Left ventricle myocardium inferior (tissue), 1 donor: ENCODE data around the gene PRDM16. TPM values are rescaled to one million over a fixed set of nuclear protein-coding genes. Genes with fewer than 3 reads are reported as not detected.

Source experiments
- DNase-seq: peaks from one replicate; pipeline ENCODE4 v3.0.0-alpha.2; 2020
- H3K27ac ChIP-seq: fragments of 200-600 bp; replicated peaks from 2 replicates; pipeline ENCODE4 v1.8.0; 2021
- H3K27me3 ChIP-seq: fragments of 200-600 bp; 2 replicates; pipeline ENCODE4 v1.8.0; 2021; ENCODE audit warnings: low read depth
- H3K36me3 ChIP-seq: fragments of 200-600 bp; 2 replicates; pipeline ENCODE4 v1.8.0; 2021
- H3K4me1 ChIP-seq: fragments of 200-600 bp; 2 replicates; pipeline ENCODE4 v1.8.0; 2021
- H3K4me3 ChIP-seq: fragments of 200-600 bp; 2 replicates; pipeline ENCODE4 v1.8.0; 2021; ENCODE audit warnings: mild to moderate bottlenecking, moderate library complexity
- H3K9me3 ChIP-seq: fragments of 200-600 bp; replicated peaks from 2 replicates; pipeline ENCODE4 v1.8.0; 2021
- intact Hi-C: fragments of 100-400 bp; cut with micrococcal nuclease; formaldehyde crosslinking; loops from one replicate; pipeline ENCODE4 v1.11.0; 2022
- total RNA-seq: library from RNA; stranded (reverse); fragmentation: NEBNext Ultra II Directional; extraction: Animal tissue kit (Norgen Biotek cat#: 25700); gene quantifications from one replicate; pipeline ENCODE4 v1.2.1, GENCODE V29; 2021
- TF ChIP-seq, protein P1 (sequence below): fragments of 200-600 bp; IDR thresholded peaks from 2 replicates; pipeline ENCODE4 v1.8.0; 2021; ENCODE audit warnings: antibody characterized with exemption, mild to moderate bottlenecking, borderline replicate concordance
- donor health status: DM: no; HTN: yes; CAD: no; lungs with severe emphysema.

Gene PRDM16
- total RNA-seq, 1 donor from 2014 or later: 16.6 TPM

DNA sequence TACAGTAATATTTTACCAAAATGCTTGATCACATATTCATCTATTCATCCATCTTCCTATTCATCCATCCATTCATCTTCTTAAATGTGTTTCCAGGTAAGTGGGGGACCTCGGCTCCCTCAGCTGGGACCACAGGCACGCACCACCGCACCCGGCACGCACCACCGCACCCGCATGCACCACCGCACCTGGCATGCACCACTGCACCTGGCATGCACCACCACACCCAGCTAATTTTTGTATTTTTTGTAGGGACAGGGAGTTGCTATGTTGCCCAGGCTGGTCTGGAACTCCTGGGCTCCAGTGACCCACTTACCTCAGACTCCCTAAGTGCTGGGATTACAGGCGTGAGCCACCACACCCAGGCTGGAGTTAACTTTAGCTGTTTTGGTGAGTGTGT, 26.5 kb upstream of the PRDM16 start:
- Histone ChIP-seq H3K36me3 (no peaks in the 10 kb centered on the region), H3K4me3 (no peak overlapping the region), H3K27ac (no peak overlapping the region), H3K27me3 (peaks cover 73% of the 10 kb centered on the region), H3K4me1 (no peaks in the 10 kb centered on the region), H3K9me3 (no peaks in the 10 kb centered on the region)
- intact Hi-C loops: no loop called here
- DNase-seq: no peak
- TF ChIP-seq, protein P1, sequence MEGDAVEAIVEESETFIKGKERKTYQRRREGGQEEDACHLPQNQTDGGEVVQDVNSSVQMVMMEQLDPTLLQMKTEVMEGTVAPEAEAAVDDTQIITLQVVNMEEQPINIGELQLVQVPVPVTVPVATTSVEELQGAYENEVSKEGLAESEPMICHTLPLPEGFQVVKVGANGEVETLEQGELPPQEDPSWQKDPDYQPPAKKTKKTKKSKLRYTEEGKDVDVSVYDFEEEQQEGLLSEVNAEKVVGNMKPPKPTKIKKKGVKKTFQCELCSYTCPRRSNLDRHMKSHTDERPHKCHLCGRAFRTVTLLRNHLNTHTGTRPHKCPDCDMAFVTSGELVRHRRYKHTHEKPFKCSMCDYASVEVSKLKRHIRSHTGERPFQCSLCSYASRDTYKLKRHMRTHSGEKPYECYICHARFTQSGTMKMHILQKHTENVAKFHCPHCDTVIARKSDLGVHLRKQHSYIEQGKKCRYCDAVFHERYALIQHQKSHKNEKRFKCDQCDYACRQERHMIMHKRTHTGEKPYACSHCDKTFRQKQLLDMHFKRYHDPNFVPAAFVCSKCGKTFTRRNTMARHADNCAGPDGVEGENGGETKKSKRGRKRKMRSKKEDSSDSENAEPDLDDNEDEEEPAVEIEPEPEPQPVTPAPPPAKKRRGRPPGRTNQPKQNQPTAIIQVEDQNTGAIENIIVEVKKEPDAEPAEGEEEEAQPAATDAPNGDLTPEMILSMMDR: no peak

DNA sequence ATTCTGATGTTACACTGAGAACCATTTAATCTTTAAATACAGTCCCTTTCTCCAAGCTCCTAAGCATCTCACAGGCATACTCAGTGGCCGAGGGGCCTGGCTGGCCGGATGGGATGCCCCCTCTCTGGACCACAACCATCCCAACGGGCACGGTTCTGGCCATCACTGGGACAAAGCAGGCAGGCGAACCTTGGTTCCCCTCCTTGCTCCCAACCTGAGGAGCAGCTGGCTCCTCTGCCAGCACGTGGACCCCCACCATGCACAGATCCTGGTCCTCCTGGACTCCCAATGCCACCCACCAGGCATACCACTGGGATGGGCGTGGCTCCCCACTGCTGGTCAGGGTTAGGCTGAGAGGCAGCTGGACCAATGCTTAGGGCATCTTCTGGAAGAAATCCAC, 19.8 kb upstream of the PRDM16 start:
- H3K9me3 ChIP-seq: peaks cover 3% of the 10 kb centered on the region
- H3K4me1 ChIP-seq: no peaks in the 10 kb centered on the region
- H3K4me3 ChIP-seq: no peak overlapping the region
- H3K27ac ChIP-seq: no peak overlapping the region
- intact Hi-C loops: no loop called here
- TF ChIP-seq, protein P1: no peak
- H3K36me3 ChIP-seq: no peaks in the 10 kb centered on the region
- DNase-seq: no peak
- H3K27me3 ChIP-seq: peaks cover 53% of the 10 kb centered on the region

DNA sequence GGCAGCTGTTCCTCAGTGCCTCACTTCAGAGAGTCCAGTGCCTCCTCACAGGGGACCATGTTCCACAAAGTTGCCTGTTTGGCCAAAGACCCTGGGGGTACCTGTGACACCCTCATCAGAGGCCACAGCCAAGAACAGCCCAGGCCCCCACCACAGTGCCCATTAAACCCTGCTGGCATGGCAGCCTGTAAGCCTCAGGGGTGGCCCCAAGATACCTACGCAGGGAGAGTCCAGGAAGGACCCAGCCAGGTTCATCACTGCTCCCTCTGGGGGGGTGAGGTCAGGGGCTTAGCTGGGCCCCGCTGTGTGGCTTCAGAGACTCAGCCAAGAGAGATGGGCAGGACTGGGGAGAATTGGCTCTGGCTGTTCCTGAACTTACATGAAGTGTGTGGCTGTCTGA, 19.1 kb upstream of the PRDM16 start:
- intact Hi-C loops: no loop called here
- Histone ChIP-seq H3K4me3 (no peak overlapping the region), H3K9me3 (peaks cover 3% of the 10 kb centered on the region), H3K27me3 (peaks cover 50% of the 10 kb centered on the region), H3K36me3 (no peaks in the 10 kb centered on the region), H3K4me1 (no peaks in the 10 kb centered on the region), H3K27ac (no peak overlapping the region)
- TF ChIP-seq, protein P1: no peak
- DNase-seq: no peak

DNA sequence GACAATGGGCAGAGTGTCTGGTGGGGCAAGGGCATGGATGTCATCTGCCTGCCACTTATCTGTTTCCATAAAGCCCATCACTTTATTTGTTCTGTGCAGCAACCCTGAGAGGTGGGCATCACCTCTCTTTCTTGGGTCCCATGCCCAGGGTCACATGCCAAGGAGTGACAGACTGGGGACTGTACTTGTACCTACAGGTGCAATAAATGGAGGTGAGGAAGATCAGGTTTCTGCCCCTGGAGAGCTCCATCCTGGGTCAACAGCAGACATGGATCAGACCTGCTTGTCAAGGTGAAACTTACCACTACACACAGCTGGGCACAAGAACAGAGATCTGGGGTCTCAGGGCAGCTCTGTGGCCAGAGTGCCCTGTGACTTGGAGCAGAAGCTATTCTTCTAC, 18.4 kb upstream of the PRDM16 start:
- Histone ChIP-seq H3K4me3 (no peak overlapping the region), H3K9me3 (peaks cover 3% of the 10 kb centered on the region), H3K36me3 (no peaks in the 10 kb centered on the region), H3K4me1 (no peaks in the 10 kb centered on the region), H3K27ac (no peak overlapping the region), H3K27me3 (peaks cover 43% of the 10 kb centered on the region)
- DNase-seq: no peak
- intact Hi-C loops: no loop called here
- TF ChIP-seq, protein P1: no peak

DNA sequence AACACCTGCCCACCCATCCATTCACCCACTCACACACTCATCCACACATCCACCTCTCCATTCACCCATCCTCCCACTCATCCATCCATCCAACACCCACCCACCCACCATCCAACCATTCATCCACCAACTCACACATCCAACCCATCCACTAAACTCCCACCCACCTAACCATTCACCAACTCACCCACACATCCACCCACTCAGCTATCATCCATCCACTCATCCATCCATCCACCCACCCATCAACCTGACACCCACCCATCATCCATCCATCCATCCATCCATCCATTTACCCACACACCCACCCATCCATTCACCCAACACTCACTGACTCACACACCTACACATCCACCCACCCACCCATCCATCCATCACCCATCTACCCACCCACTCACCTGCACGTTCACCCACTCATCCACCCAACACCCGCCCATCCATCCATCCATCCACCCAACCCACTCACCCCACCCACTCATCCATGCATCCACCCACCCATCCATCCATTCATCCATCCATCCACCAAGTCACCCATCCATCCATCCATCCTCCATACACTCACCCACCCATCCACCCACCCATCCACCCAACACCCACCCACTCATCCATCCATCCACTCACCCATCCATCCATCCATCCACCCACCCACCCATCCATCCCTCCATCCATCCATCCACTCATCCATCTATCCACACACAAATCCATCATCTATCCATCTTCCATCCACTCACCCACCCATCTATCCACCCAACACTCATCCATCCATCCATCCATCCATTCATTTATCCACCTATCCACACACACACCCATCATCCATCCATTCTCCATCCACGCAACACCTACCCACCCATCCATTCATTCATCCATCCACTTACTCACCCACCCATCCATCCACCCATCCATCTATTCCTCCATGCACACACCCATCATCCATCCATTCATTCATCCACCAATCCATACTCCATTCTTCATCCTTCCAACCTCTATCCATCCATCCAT, 17.4 kb upstream of the PRDM16 start:
- Histone ChIP-seq H3K27ac (no peak overlapping the region), H3K36me3 (no peaks in the 10 kb centered on the region), H3K9me3 (peaks cover 3% of the 10 kb centered on the region), H3K27me3 (peaks cover 37% of the 10 kb centered on the region), H3K4me3 (no peak overlapping the region), H3K4me1 (no peaks in the 10 kb centered on the region)
- TF ChIP-seq, protein P1: no peak
- intact Hi-C loops: no loop called here
- no peak for DNase-seq
